RWPE2 (cell line): Measurements from ENCODE around the gene UPK3B.
"Not testable (repeated sequence)": the region's sequence is repeated elsewhere in the genome, so short reads cannot be mapped to it uniquely, and the experiment has no call there.

Experiments
- ATAC-seq: fragments of 200-7000 bp; cut with Tn5 transposase; 3 replicates; pipeline ENCODE4 v1.9.1; 2021; ENCODE audit warnings: low read depth
- DNase-seq: peaks from one replicate; pipeline ENCODE4 v3.0.0-alpha.2; 2020; ENCODE audit warnings: low spot score
- H3K27ac ChIP-seq: fragments of 450-650 bp; 2 replicates; pipeline ENCODE4 v1.5.1; 2017; ENCODE audit warnings: mild to moderate bottlenecking; ENCODE audit not compliant: poor library complexity, severe bottlenecking
- H3K27me3 ChIP-seq: fragments of 250-450 bp; sonication (Bioruptor Pico); 2 replicates; pipeline ENCODE4 v1.5.1; 2021; ENCODE audit warnings: mild to moderate bottlenecking, moderate library complexity; ENCODE audit not compliant: insufficient read depth, poor library complexity, severe bottlenecking
- H3K36me3 ChIP-seq: fragments of 250-450 bp; sonication (Bioruptor Pico); 2 replicates; pipeline ENCODE4 v1.5.1; 2020; ENCODE audit warnings: low read depth, mild to moderate bottlenecking, moderate library complexity
- H3K4me1 ChIP-seq: fragments of 250-450 bp; sonication (Bioruptor Pico); 2 replicates; pipeline ENCODE4 v1.5.1; 2021; ENCODE audit warnings: mild to moderate bottlenecking, moderate library complexity; ENCODE audit not compliant: insufficient read depth, poor library complexity, severe bottlenecking
- H3K4me3 ChIP-seq: fragments of 250-450 bp; sonication (Bioruptor Pico); 2 replicates; pipeline ENCODE4 v1.5.1; 2021; ENCODE audit warnings: mild to moderate bottlenecking, moderate library complexity; ENCODE audit not compliant: severe bottlenecking
- H3K9me3 ChIP-seq: fragments of 250-450 bp; sonication (Bioruptor Pico); 2 replicates; pipeline ENCODE4 v1.5.1; 2021; ENCODE audit warnings: mild to moderate bottlenecking, moderate library complexity; ENCODE audit not compliant: severe bottlenecking
- CTCF ChIP-seq: fragments of 450-650 bp; IDR thresholded peaks from one replicate; pipeline ENCODE4 v1.5.1; 2017; ENCODE audit warnings: mild to moderate bottlenecking, moderate library complexity; ENCODE audit not compliant: poor library complexity, severe bottlenecking

The UPK3B gene

GRCh38 chr7:76505168-76506080, 4.9 kb upstream of the UPK3B start:
- DNase-seq: no peak
- no peaks in the 10 kb centered on the region for H3K9me3 ChIP-seq
- H3K27me3 ChIP-seq: no peaks in the 10 kb centered on the region
- no peak for TF ChIP-seq CTCF
- no peaks in the 10 kb centered on the region for H3K4me1 ChIP-seq
- H3K4me3 ChIP-seq: no peak overlapping the region
- H3K27ac ChIP-seq: no peak overlapping the region
- no peak for ATAC-seq
- H3K36me3 ChIP-seq: no peaks in the 10 kb centered on the region; the same call in 1 of the 2 replicates

DNA sequence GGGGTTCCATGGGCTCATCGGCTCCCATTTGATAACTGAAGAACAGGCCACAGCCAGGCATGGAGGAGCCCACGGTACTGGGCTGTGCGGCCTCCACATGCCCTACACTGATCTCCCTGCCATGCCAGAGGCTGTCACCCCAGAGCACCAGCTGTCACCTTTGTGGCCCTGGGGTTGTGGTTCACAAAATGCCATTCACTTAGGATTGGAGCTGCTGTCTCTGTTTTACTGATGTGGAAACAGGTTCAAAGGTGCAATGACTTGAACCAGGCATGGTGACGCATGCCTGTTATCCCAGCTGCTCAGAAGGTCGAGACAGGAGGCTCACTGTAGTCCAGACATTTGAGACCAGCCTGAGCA, 4.3 kb upstream of the UPK3B start:
- Histone ChIP-seq H3K9me3 (no peaks in the 10 kb centered on the region), H3K36me3 (no peaks in the 10 kb centered on the region; the same call in 1 of the 2 replicates), H3K27ac (no peak overlapping the region), H3K4me3 (no peak overlapping the region), H3K27me3 (no peaks in the 10 kb centered on the region), H3K4me1 (no peaks in the 10 kb centered on the region)
- TF ChIP-seq CTCF: no peak
- ATAC-seq (no peak), DNase-seq (no peak)

GRCh38 chr7:76506643-76507042, 3.7 kb upstream of the UPK3B start:
- H3K9me3 ChIP-seq, DNase-seq, H3K36me3 ChIP-seq, H3K4me1 ChIP-seq, H3K27me3 ChIP-seq, H3K27ac ChIP-seq, H3K4me3 ChIP-seq, ATAC-seq: not testable (repeated sequence)

DNA sequence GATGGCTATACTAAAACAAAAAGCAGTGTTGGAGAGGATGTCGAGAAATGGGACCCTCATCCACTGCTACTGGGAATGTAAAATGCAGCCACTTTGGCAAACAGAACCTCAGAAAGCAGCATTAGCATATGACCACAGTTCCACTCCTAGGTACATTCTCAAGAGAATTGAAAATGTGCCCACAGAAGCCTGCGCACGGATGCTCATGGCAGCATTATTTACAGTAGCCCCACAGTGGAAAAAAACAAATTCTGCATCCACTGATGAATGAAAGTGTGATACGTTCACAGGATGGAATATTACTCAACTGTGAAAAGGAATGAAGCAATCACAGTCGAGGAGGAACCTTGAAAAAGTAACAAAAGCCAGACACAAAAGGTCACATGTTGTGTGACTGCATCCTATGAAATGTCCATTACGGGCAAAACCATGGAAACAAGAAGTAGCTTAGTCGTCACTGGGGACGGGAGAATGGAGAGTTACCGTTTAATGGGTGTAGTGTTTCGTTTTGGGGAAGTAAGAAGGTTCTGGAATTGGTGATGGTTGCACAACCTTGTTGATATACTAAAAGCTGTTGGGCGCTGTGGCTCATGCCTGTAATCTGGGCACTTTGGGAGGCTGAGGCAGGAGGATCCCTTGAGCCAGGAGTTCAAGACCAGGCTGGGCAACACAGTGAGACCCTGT, 2.5 kb upstream of the UPK3B start:
- Histone ChIP-seq H3K27me3 (no peaks in the 10 kb centered on the region), H3K27ac (no peak overlapping the region), H3K4me1 (peaks cover 2% of the 10 kb centered on the region), H3K36me3 (no peaks in the 10 kb centered on the region; the same call in 1 of the 2 replicates), H3K4me3 (no peak overlapping the region), H3K9me3 (no peaks in the 10 kb centered on the region)
- ATAC-seq: no peak
- DNase-seq: no peak
- TF ChIP-seq CTCF: no peak

DNA sequence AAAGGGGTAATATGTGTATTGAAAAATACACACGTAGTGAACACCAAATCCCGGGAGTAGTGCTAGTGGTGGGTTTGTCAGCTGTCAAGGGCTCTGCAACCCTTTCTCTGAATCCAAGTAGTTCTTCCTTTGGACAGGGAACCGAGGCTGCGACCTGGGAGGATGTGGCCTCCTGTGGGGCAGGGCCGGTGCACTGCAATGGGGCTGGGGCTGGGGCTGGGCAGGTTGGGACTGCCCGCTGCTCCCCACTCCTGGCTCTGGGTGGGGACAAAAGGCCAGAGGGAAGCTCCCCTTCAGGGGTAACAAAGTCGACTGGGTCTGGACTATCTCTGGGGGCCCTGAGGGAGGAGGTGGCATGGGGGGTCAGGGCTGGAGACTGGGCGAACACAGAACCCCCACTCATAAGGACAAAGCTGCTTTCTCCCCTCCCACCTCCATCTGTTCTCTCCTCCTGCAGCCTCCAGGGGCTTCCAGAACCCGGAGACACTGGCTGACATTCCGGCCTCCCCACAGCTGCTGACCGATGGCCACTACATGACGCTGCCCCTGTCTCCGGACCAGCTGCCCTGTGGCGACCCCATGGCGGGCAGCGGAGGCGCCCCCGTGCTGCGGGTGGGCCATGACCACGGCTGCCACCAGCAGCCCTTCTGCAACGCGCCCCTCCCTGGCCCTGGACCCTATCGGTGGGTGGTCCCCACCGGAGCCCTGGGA, 1.0 kb downstream of the UPK3B start:
- H3K4me3 ChIP-seq, H3K27ac ChIP-seq: not testable (repeated sequence)

DNA sequence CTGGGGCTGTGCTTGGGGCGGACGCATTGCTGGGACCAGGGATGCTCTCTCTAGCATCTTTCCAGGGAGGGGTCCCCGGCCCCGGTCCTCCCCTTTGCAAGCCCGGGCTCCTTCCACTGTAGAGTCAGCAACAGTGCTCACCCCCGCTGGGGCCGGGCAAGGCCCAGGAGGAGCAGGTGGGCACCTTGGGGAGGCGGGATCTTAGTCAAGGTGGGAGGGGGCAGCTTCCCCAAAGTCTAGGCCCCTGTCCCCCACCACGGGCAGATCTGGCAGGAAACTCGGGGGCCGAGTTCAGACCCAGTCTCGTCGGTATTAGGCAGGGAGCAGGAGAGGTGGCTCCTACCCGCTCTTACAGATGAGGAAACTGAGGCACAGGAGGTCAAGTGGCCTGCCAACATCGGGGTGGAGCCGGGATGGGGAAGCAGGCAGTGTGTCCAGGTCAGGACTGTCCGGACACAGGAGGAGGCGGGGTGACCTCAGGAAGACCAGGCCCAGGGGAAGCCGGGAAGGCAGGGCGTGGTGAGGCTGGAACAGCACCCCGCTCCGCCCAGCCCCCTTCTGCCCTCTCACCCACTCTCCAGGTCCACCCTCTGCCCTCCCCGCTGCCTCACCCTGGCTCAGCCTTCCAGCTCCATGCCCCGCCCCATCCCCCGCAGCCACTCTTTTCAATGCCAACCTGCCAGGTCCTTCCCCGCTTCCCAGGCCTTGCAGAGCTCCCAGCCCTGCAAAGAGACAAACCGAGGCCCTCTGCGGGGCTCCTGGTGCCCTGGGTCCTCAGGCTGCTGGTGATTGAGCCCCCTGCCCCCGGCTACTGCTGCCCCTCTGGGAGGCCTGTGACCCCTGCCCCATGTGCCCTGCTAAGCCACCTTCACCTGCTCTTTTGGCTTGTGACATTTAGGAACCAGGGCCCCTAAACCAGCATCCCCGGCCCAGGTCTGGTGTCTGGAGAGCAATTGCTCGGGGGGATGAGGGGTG, 1.8 kb downstream of the UPK3B start:
- ATAC-seq: peak; percentile 83

More for the DNA sequence above, 1.0 kb downstream of the UPK3B start:
- ATAC-seq, H3K4me1 ChIP-seq, DNase-seq, H3K9me3 ChIP-seq, H3K27me3 ChIP-seq, H3K36me3 ChIP-seq: not testable (repeated sequence)

More for the DNA sequence above, 1.8 kb downstream of the UPK3B start:
- not testable (repeated sequence) for DNase-seq, H3K36me3 ChIP-seq, H3K27me3 ChIP-seq, H3K4me1 ChIP-seq, H3K9me3 ChIP-seq, H3K4me3 ChIP-seq
- peak overlapping the region; percentile 18 for H3K27ac ChIP-seq
